HG03064 (cell line): ENCODE data around the gene RAI1.
A peak's percentile ranks its signal among the peaks of the same experiment; 100 is the strongest.

Experiments used
- ATAC-seq: cut with Tn5 transposase; IDR thresholded peaks from one replicate; pipeline ENCODE4 v1.9.1; 2021; ENCODE audit warnings: low read depth; ENCODE audit not compliant: unreplicated experiment

The RAI1 gene

DNA sequence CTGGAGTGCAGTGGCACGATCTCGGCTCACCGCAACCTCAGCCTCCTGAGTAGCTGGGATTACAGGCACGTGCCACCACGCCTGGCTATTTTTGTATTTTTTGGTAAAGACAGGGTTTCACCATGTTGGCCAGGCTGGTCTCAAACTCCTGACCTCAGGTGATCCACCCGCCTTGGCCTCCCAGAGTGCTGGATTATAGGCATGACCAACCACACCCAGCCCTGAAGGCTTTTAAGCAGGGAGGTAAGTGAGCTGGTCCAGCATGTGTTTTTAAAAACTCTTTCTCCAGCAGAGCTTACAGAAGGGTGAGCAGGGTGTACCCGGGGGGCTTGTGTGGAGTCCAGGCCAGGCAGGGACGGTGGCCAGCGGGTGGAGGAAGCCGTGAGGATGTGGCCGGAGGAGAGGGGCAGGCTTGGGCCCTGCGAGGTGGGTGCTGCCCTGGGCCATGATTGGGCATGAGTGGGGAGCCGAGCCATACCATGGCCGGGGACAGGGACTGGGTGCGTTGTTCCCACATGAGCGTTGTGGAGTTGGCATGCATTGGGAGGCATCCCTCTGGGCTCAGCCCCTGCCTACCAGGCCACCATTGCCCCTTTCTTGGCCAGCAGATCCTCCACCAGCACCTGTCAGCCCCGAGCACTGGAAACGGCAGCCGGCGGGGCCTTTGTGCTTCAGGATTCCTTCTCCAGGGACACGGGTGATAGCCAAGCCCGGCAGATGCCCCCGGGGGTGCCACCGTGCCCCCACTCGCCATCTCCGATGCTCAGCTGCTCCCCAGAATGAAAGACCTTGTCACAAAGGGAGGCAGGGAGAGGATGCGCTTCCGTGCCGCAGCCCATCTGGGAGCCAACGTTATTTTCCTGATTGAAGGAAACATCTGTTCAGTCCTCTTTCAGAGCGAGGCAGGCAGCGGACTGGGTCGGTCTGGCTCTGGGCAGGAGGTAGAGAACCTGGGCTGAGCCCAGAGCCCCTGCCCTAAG, 64.5 kb downstream of the RAI1 start:
- ATAC-seq: no peak

DNA sequence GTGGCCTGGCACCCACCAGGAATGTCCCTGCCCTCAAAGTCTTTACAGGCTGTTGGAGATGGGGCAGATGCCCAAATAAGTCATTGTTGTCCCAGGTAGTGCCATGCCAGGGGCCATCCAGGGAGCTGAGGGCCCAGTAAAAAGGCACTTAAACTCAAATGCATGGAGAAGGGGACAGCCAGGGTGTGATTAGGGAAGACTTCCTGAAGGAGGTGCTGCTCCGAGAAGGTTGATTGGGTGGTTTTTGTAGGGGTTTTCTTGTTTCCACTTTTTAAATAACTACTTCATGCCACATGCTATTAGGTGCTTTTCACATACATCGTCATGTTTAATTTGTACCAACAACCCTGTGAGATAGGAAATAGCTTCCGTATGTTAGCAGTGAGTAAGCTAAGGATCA, 66.9 kb downstream of the RAI1 start:
- ATAC-seq: no peak

DNA sequence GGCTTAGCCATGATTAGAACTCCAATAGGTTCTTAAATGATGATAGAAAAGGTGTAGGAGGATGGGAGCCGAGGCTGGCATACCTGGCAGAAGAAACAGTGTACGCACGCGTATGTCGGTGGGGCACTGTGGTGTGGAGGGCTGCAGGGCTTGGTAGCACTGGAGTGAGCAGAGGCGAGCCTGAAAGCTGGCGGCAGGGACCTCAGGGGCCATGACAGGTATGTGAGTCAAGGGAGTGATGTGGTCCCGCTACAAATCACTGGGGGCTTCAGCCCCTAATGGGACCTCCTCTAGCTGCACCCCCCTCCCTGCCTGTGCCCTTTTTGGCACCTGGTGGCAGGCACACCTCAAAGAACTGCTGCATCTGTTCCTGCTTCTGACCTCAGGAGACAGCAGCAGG, 67.3 kb downstream of the RAI1 start:
- no peak for ATAC-seq

DNA sequence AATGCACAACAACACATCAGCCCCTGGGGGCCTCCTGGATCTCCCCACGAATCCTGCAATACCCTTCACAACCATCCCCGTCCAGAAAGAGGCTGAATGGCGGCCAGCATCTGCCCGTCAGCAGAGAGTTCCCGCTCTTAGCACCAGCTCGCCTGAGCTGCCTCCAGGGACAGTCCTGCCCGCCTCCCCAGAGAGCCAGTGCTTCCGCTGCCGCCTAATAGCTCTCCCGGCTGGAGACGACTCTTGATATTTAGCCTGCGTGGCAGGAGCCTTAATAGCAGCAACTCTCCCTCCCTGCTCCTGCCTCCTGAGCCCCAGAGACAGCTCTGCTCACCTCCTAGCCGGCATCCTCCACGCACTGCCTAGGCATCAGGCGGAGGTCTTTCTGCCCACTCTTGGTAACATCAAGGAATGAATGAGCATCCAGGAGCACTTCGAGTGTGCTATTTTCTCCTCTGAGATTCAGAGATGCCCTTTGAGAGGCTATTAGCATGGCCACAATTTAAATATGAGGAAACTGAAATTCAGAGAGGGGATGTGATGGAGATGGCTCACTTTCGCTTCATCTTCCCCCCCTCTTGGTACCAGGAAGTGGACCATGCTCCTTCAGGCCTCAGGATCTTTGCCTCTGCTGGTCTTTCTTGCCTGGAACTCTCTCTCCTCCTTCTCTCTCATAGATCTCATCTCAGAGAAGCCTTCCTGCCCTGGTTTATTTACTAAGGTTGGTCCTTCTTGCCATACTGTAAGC, 67.9 kb downstream of the RAI1 start:
- ATAC-seq: no peak

DNA sequence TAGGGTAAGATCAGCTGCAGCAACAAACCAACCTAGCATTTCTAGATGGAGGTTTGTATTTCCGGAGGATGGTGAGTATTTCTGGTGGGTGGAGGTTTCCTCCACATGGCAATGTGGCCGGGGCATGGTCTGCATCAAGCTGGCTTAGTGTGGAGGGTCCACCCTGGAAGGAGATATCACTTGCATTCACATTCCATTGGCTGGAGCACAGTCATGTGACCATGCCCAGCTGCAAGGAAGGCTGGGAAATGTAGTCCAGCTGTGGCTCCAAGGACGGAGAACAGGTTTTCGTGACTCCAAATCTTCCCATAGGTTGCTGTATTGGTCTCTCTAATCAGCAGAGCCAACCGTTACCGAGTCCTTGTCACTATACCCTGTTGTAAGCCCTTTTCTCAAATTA, 68.7 kb downstream of the RAI1 start:
- ATAC-seq: no peak

GRCh38 chr17:17750881-17751280, 69.6 kb downstream of the RAI1 start:
- no peak for ATAC-seq

DNA sequence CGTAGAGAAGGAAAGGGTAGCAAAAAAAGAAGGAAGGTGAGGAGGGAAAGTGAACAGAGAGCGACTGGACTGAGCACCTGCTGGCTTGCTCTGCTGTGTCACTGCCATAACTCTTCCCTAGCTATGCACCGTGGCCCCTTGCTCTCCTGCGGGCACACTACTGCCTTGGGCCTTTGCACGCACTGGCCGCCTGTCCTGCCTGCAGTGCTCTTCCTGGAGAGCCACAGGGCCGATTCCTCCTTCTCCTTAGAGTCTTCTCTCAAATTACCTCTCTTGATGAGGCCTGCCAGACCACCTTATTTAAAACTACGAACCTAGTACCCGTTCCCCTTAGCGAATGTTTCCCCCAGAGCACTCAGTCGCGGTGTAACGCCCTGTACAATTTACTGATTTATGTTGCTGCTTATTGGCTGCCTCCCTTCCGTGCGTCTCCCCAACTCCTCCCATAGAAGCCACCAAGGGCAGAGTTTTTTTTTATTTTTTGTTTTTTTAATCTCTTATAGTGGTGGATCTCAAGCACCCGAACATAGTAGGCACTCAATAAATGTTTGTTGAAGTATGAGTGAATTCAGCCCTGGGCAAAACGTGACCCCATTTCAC, 70.3 kb downstream of the RAI1 start:
- ATAC-seq: peak; percentile 1

- peak; percentile 60 for ATAC-seq
These were observed 71.0 kb downstream of the RAI1 start for GRCh38 chr17:17752089-17752820.

DNA sequence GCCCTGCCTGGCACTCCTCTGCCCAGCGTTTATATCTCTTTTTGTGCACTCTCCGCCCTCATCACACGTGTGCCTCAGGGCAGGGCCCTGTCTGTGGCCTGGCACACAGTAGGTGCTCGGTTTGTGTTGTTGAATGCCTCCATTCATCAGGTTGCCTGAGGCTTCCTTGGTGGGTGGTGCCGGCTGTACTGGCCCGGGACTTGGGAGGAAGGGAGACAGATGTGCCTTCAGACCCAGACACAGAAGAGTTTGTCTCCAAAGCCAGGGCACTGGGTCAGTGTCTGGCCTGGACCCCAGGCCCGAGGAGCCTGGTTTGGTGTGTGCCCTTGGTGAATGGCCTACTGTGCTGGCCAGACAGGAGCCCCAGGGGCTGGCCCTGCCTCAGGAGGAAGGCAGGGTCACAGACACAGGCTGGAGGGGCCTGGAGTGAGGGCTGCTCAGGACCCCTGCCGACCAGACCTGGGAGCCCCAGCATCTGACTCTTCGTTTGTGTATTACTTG, 71.6 kb downstream of the RAI1 start:
- ATAC-seq: no peak

- no peak for ATAC-seq
These were observed 73.7 kb downstream of the RAI1 start for GRCh38 chr17:17754719-17755686.

DNA sequence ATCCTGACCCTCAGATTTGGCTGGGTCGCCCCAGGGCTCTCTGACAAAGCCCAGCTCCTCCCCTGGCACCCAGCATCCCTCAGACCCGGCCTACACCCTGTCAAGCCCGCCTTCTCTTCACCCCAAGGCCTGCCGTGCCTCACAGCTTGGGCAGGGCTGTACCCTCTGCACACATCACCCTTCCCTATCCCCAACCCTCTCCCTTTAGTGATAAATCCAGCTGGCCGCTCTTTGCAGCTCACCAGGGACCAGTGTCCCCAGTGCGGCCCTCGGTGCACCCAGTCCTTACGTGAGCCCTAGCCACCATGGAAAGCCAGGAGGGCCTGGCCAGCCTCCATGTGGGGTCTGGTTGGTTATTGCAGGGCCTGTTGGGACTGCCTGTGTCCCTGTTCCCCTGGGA, 74.5 kb downstream of the RAI1 start:
- ATAC-seq: no peak

- no peak for ATAC-seq
These were observed 76.1 kb downstream of the RAI1 start for GRCh38 chr17:17757391-17757791.

DNA sequence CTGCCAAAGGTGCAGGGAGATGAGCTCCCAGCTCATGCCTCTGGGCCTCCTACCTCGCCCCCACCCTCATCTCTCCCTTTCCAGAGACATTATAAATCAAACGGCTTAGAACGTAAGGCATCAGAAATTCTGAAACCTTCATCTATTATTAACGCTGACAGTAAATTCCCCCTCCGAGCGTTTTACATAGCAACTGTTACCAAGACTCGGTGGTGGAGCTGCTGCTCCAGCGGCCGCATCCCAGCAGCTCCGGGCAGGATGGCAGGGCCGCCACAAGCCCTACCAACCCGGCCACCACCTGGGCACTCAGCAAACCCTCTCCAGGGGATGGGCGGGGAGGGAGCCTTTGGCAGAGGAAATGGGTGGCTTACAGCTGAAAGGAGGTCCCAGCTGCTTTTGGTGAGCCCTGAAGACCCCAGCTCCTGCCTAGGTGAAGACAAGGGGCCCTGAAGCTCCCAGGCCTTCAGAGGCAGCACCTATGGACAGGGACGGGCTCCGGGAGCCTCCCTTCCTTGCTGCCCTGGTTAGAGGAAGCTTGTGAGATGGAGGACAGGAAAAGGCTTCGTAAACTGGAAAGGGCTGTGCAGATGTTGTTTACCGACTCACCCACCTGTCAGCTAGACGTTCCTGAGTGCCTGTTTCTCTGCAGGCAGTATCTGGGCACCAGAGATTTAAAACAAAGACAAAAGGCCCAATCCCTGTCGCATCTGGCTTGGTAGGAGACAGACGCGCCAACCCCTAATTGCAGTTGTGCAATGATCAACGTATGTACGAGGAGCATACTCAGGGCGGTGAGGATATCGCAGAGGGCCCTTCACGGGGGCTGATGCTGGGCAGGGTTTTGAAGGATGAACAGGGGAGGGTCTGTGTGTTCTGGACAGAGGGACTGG, 76.9 kb downstream of the RAI1 start:
- no peak for ATAC-seq

DNA sequence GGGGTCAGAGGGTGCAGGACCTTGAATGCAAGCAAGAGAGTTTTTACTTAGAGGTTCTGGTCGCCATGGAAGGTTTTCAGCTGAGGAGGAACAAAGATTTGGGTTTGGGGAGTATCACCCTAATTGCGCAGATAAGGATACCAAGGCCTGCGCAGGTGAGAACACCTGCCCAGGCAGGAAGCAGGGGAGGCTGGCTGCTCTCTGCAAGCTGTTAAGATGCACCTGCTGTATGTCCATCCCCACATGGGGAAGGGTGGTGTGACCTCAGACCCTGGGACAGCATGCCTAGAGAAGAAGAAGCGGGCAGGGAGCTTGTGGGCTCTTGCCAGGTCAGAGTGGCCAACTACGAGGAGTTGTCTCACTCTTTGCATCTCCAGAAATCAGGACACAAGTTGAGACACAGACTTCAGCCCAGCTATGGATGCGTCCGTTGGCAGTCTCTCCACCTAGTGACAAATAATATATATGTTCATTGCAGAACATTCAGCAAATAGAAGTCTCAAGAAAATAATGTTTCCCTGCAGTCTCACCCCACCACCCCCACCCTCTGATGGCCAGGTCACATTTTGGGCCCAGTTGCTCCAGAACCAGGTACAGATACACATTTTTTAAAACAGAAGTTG, 77.8 kb downstream of the RAI1 start:
- no peak for ATAC-seq

GRCh38 chr17:17760350-17760749, 79.1 kb downstream of the RAI1 start:
- ATAC-seq: no peak

- no peak for ATAC-seq
These were observed 79.8 kb downstream of the RAI1 start for GRCh38 chr17:17760872-17761550.
